NCI-H2081 (cell line): ENCODE results near the gene MAGEA9.
"Not testable (repeated sequence)": the region's sequence is repeated elsewhere in the genome, so short reads cannot be mapped to it uniquely, and the experiment has no call there.

Experiments
- DNase-seq, 2 experiments: peaks; one replicate each; lab custom pipeline; 2025; lab: John Stamatoyannopoulos, UW

Gene MAGEA9

GRCh38 chrX:149807747-149808458 lies 26.2 kb downstream of the MAGEA9 start:
- no peak for DNase-seq

- DNase-seq = no peak
These were observed 36.9 kb downstream of the MAGEA9 start for GRCh38 chrX:149818652-149819051.

GRCh38 chrX:149819371-149819770 lies 37.6 kb downstream of the MAGEA9 start:
- DNase-seq = no peak

- no peak for DNase-seq
These were observed 43.7 kb downstream of the MAGEA9 start for GRCh38 chrX:149825424-149825823.

GRCh38 chrX:149827254-149827653 lies 45.5 kb downstream of the MAGEA9 start:
- DNase-seq = no peak

GRCh38 chrX:149829751-149830191 lies 48.0 kb downstream of the MAGEA9 start:
- DNase-seq = no peak

- DNase-seq = no peak
These were observed 48.6 kb downstream of the MAGEA9 start for GRCh38 chrX:149830192-149830873.

- DNase-seq = no peak
These were observed 49.7 kb downstream of the MAGEA9 start for GRCh38 chrX:149831473-149831872.

- not testable (repeated sequence) for DNase-seq
These were observed 55.0 kb downstream of the MAGEA9 start for GRCh38 chrX:149836728-149837127.

- no peak for DNase-seq
These were observed 55.4 kb downstream of the MAGEA9 start for GRCh38 chrX:149837167-149837566.
